Lower leg skin (tissue), 3 donors: ENCODE results near the gene DNAI4.

Experiments
- POLR2A ChIP-seq, 2 donors: fragments of 450-650 bp; IDR thresholded peaks; one replicate each; pipeline ENCODE4 v1.6.1; 2016 to 2017; ENCODE audit warnings: antibody characterized with exemption in 2 of 2, mild to moderate bottlenecking in 1 of 2, moderate library complexity in 1 of 2
- TF ChIP-seq, protein P1 (sequence below), 3 donors: fragments of 450-650 bp; IDR thresholded peaks; one replicate each; pipeline ENCODE4 v1.5.1; 2016; ENCODE audit warnings: antibody characterized with exemption in 3 of 3, mild to moderate bottlenecking in 3 of 3, moderate library complexity in 2 of 3

DNA sequence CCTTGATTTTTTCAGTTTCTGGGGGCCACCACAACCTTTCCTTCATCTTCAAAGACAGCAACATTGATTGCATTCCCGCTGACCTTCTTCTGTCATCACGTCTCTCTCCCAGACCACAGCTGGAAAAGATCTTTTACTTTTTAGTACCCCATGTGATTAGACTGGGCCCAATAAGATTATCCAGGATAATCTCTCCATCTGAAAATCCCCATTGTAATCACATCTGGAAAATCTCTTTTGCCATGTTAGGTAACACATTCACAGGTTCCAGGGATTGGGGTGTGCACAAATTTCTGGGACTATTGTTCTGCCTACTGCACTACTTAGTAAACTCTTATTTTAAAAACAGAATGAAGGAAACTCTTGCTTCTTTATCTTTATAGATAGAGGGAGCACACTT is 76.5 kb downstream of the DNAI4 start:
- TF ChIP-seq POLR2A (IDR thresholded peaks at IDR 0.05): no peak
- TF ChIP-seq, protein P1, sequence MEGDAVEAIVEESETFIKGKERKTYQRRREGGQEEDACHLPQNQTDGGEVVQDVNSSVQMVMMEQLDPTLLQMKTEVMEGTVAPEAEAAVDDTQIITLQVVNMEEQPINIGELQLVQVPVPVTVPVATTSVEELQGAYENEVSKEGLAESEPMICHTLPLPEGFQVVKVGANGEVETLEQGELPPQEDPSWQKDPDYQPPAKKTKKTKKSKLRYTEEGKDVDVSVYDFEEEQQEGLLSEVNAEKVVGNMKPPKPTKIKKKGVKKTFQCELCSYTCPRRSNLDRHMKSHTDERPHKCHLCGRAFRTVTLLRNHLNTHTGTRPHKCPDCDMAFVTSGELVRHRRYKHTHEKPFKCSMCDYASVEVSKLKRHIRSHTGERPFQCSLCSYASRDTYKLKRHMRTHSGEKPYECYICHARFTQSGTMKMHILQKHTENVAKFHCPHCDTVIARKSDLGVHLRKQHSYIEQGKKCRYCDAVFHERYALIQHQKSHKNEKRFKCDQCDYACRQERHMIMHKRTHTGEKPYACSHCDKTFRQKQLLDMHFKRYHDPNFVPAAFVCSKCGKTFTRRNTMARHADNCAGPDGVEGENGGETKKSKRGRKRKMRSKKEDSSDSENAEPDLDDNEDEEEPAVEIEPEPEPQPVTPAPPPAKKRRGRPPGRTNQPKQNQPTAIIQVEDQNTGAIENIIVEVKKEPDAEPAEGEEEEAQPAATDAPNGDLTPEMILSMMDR (IDR thresholded peaks at IDR 0.05): no peak
